Left renal cortex interstitium (tissue), 4 donors: ENCODE data around the gene ANO9. TPM values are rescaled to one million over a fixed set of nuclear protein-coding genes. Genes with fewer than 3 reads are reported as not detected.
"Not testable (repeated sequence)": the region's sequence is repeated elsewhere in the genome, so short reads cannot be mapped to it uniquely, and the experiment has no call there.

Experiments
- DNase-seq, 4 donors: peaks; one replicate each; pipeline ENCODE4 v3.0.0-alpha.2; 2013; ENCODE audit warnings: low read depth in 4 of 4, low spot score in 2 of 4, missing footprints in 1 of 4
- polyA plus RNA-seq, 4 donors: library from polyadenylated mRNA; unstranded; fragments of 120-200 nt; gene quantifications; one replicate each; pipeline ENCODE4 v1.2.1, GENCODE V29; 2013; ENCODE audit not compliant: insufficient read length in 4 of 4

The ANO9 gene
- polyA plus RNA-seq, 4 donors = 6.1 to 16.5 (median 12.2) TPM

- no peak for DNase-seq
Measured at GRCh38 chr11:390175-390574, 51.6 kb downstream of the ANO9 start.

GRCh38 chr11:389369-389768 lies 52.4 kb downstream of the ANO9 start:
- not testable (repeated sequence) for DNase-seq

GRCh38 chr11:387193-387793 lies 54.5 kb downstream of the ANO9 start:
- DNase-seq = no peak

GRCh38 chr11:386483-386882 lies 55.3 kb downstream of the ANO9 start:
- DNase-seq = no peak

- no peak for DNase-seq
Measured at GRCh38 chr11:385594-386351, 56.0 kb downstream of the ANO9 start.

- DNase-seq = no peak
Measured at GRCh38 chr11:384511-384910, 57.3 kb downstream of the ANO9 start.

- DNase-seq = no peak
Measured at GRCh38 chr11:383431-383830, 58.4 kb downstream of the ANO9 start.

- no peak for DNase-seq
Measured at GRCh38 chr11:382081-382629, 59.7 kb downstream of the ANO9 start.

- no peak for DNase-seq
Measured at GRCh38 chr11:381501-382072, 60.2 kb downstream of the ANO9 start.

GRCh38 chr11:380996-381395 lies 60.8 kb downstream of the ANO9 start:
- DNase-seq = no peak

GRCh38 chr11:380491-380890 lies 61.3 kb downstream of the ANO9 start:
- no peak for DNase-seq

GRCh38 chr11:380095-380480 lies 61.7 kb downstream of the ANO9 start:
- DNase-seq = no peak

GRCh38 chr11:379205-380094 lies 62.4 kb downstream of the ANO9 start:
- no peak for DNase-seq

- DNase-seq = no peak
Measured at GRCh38 chr11:377883-378500, 63.8 kb downstream of the ANO9 start.

GRCh38 chr11:377174-377865 lies 64.5 kb downstream of the ANO9 start:
- no peak for DNase-seq

GRCh38 chr11:376531-377173 lies 65.2 kb downstream of the ANO9 start:
- no peak for DNase-seq

- no peak for DNase-seq
Measured at GRCh38 chr11:375065-376025, 66.5 kb downstream of the ANO9 start.
